WTC11 (cell line): ENCODE results near the gene CLCN6. TPM values are rescaled to one million over a fixed set of nuclear protein-coding genes. Genes with fewer than 3 reads are reported as not detected.

Experiments
- ATAC-seq: fragments of 200-7000 bp; cut with Tn5 transposase; 2 replicates; pipeline ENCODE4 v1.10.0; 2021; ENCODE audit warnings: mild to moderate bottlenecking, moderate library complexity
- CTCF ChIA-PET: fragments of 300-600 bp; sonication (Branson Sonifier 250); formaldehyde crosslinking; loops from one replicate; lab custom pipeline; 2021; ENCODE audit warnings: antibody characterized with exemption; lab: Charles Lee
- POLR2A ChIA-PET: fragments of 350-600 bp; sonication (Branson Sonifier 250); formaldehyde crosslinking; loops from one replicate; lab custom pipeline; 2021; ENCODE audit warnings: antibody characterized with exemption; lab: Charles Lee
- DNase-seq: peaks from one replicate; pipeline ENCODE4 v3.0.0; 2021; ENCODE audit warnings: low spot score
- H3K27ac Mint-ChIP-seq: 2 replicates; pipeline ENCODE4 v1.8.0; 2021; ENCODE audit warnings: mixed read lengths
- H3K27me3 Mint-ChIP-seq: 2 replicates; pipeline ENCODE4 v1.8.0; 2021; ENCODE audit warnings: low read depth, mild to moderate bottlenecking, moderate library complexity, mixed read lengths
- H3K36me3 Mint-ChIP-seq: 2 replicates; pipeline ENCODE4 v1.8.0; 2021; ENCODE audit warnings: mixed read lengths
- H3K4me1 Mint-ChIP-seq: 2 replicates; pipeline ENCODE4 v1.8.0; 2022; ENCODE audit warnings: mixed read lengths
- H3K4me3 Mint-ChIP-seq: 2 replicates; pipeline ENCODE4 v1.8.0; 2021; ENCODE audit warnings: mild to moderate bottlenecking, moderate library complexity, mixed read lengths
- H3K9me3 Mint-ChIP-seq: 2 replicates; pipeline ENCODE4 v1.8.0; 2021; ENCODE audit warnings: mixed read lengths
- AFF4 ChIP-seq: sonication (generic); formaldehyde crosslinking; IDR thresholded peaks from 2 replicates; pipeline ENCODE4 v1.8.1; 2023; ENCODE audit warnings: mild to moderate bottlenecking, missing genetic modification reagents, borderline replicate concordance
- ARID4B ChIP-seq: sonication (generic); formaldehyde crosslinking; IDR thresholded peaks from 2 replicates; pipeline ENCODE4 v1.8.0; 2023; ENCODE audit warnings: missing genetic modification reagents, mild to moderate bottlenecking, borderline replicate concordance
- CBFB ChIP-seq: sonication (generic); formaldehyde crosslinking; IDR thresholded peaks from 2 replicates; pipeline ENCODE4 v1.8.1; 2022; ENCODE audit warnings: mild to moderate bottlenecking, low read depth, missing genetic modification reagents
- CDX4 ChIP-seq: fragments of 250-450 bp; sonication (Bioruptor Pico); IDR thresholded peaks from 2 replicates; pipeline ENCODE4 v1.9.0; 2021; ENCODE audit warnings: moderate library complexity, mild to moderate bottlenecking, inconsistent platforms, borderline replicate concordance
- E2F5 ChIP-seq: sonication (generic); formaldehyde crosslinking; IDR thresholded peaks from 2 replicates; pipeline ENCODE4 v1.8.1; 2022; ENCODE audit warnings: mild to moderate bottlenecking, moderate library complexity, missing genetic modification reagents
- ERG ChIP-seq: fragments of 250-450 bp; sonication (Bioruptor Pico); IDR thresholded peaks from 2 replicates; pipeline ENCODE4 v1.8.0; 2021; ENCODE audit warnings: mild to moderate bottlenecking
- FOXP1 ChIP-seq: sonication (generic); formaldehyde crosslinking; IDR thresholded peaks from 2 replicates; pipeline ENCODE4 v1.8.0; 2022; ENCODE audit warnings: missing genetic modification reagents, mild to moderate bottlenecking, moderate library complexity, borderline replicate concordance
- GABPB1 ChIP-seq: sonication (generic); formaldehyde crosslinking; IDR thresholded peaks from 2 replicates; pipeline ENCODE4 v1.8.1; 2023; ENCODE audit warnings: mild to moderate bottlenecking, missing genetic modification reagents
- GTF2I ChIP-seq: fragments of 250-450 bp; sonication (Bioruptor Pico); conservative IDR thresholded peaks from 2 replicates; pipeline ENCODE4 v1.4.0; 2021; ENCODE audit warnings: mild to moderate bottlenecking
- IRF1 ChIP-seq: sonication (generic); formaldehyde crosslinking; IDR thresholded peaks from 2 replicates; pipeline ENCODE4 v1.8.0; 2023; ENCODE audit warnings: missing genetic modification reagents
- MXD4 ChIP-seq: fragments of 250-450 bp; sonication (Bioruptor Pico); IDR thresholded peaks from 2 replicates; pipeline ENCODE4 v1.8.0; 2021; ENCODE audit warnings: mild to moderate bottlenecking, moderate library complexity, borderline replicate concordance
- NR2C2 ChIP-seq: sonication (generic); formaldehyde crosslinking; IDR thresholded peaks from 2 replicates; pipeline ENCODE4 v1.8.0; 2022; ENCODE audit warnings: mild to moderate bottlenecking, missing genetic modification reagents
- OVOL2 ChIP-seq: fragments of 250-450 bp; sonication (Bioruptor Pico); IDR thresholded peaks from 2 replicates; pipeline ENCODE4 v1.9.0; 2021; ENCODE audit warnings: mild to moderate bottlenecking, borderline replicate concordance
- SP1 ChIP-seq: sonication (generic); formaldehyde crosslinking; conservative IDR thresholded peaks from 2 replicates; pipeline ENCODE4 v1.8.1; 2022; ENCODE audit warnings: missing genetic modification reagents
- ZNF423 ChIP-seq: fragments of 250-450 bp; sonication (Bioruptor Pico); IDR thresholded peaks from 2 replicates; pipeline ENCODE4 v2.1.2; 2022; ENCODE audit warnings: mild to moderate bottlenecking, moderate library complexity
- ZNF532 ChIP-seq: fragments of 250-450 bp; sonication (Bioruptor Pico); IDR thresholded peaks from 2 replicates; pipeline ENCODE4 v1.9.0; 2021; ENCODE audit warnings: mild to moderate bottlenecking, borderline replicate concordance
- ZNF671 ChIP-seq: fragments of 250-450 bp; sonication (Bioruptor Pico); IDR thresholded peaks from 2 replicates; pipeline ENCODE4 v1.8.0; 2021; ENCODE audit warnings: mild to moderate bottlenecking
- total RNA-seq: library from RNA; stranded (reverse); gene quantifications from 3 replicates; pipeline ENCODE4 v1.2.3, GENCODE V29; 2021

CLCN6 gene
- total RNA-seq, 1 experiment from 2014 or later = 22.3 TPM

DNA sequence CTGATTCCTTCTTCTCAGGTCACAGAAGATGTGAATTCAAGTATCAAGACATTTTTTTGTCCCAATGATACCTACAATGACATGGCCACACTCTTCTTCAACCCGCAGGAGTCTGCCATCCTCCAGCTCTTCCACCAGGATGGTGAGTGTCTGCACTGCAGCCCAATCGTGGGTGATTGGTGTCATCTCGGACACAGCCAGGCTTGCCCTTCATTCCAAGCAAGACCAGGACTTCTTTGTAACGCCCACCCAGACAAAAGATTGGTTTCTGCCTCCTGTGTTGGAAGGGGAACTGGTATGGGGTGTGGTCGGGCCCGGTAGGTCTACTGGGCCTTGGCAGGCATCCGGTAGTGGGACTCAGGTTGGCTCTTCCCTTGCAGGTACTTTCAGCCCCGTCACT is 27.5 kb downstream of the CLCN6 start:
- Mint-ChIP-seq H3K27me3 (no peaks in the 10 kb centered on the region), H3K27ac (no peak overlapping the region), H3K4me1 (no peaks in the 10 kb centered on the region), H3K36me3 (peaks cover 65% of the 10 kb centered on the region), H3K4me3 (no peak overlapping the region), H3K9me3 (no peaks in the 10 kb centered on the region)
- ChIA-PET POLR2A (no interaction called here), CTCF (no interaction called here)
- TF ChIP-seq FOXP1 (CRISPR knock-in tag) (no peak), ARID4B (CRISPR knock-in tag) (no peak), NR2C2 (CRISPR knock-in tag) (no peak), ZNF671 (no peak)
- no peak for DNase-seq
- no peak for ATAC-seq

DNA sequence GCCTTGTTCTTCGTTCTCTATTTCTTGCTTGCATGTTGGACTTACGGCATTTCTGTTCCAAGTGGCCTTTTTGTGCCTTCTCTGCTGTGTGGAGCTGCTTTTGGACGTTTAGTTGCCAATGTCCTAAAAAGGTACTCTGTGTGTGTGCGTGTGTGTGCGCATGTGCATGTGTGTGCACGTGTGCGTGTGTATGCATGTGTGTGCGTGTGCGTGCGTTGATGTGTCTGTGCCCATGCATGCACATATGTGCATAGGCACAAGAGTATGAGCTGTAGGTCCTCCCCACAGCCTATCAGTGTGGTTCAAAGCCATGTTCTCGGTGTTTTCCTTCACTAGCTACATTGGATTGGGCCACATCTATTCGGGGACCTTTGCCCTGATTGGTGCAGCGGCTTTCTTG is 27.9 kb downstream of the CLCN6 start:
- Mint-ChIP-seq H3K27me3 (no peaks in the 10 kb centered on the region), H3K4me3 (no peak overlapping the region), H3K36me3 (peaks cover 65% of the 10 kb centered on the region), H3K4me1 (no peaks in the 10 kb centered on the region), H3K27ac (peak overlapping the region; percentile 54; the same call in 1 of the 2 replicates), H3K9me3 (no peaks in the 10 kb centered on the region)
- TF ChIP-seq GABPB1 (CRISPR knock-in tag) = no peak
- no peak for TF ChIP-seq AFF4 (CRISPR knock-in tag)
- TF ChIP-seq ZNF423 (CRISPR knock-in tag) = no peak
- TF ChIP-seq ERG (CRISPR knock-in tag) = no peak
- no peak for TF ChIP-seq E2F5 (CRISPR knock-in tag)
- no peak for TF ChIP-seq CBFB (CRISPR knock-in tag)
- TF ChIP-seq GTF2I = no peak
- TF ChIP-seq SP1 = no peak
- TF ChIP-seq NR2C2 (CRISPR knock-in tag) = no peak
- no peak for TF ChIP-seq ZNF532
- no peak for TF ChIP-seq OVOL2 (CRISPR knock-in tag)
- TF ChIP-seq IRF1 (CRISPR knock-in tag) = no peak
- TF ChIP-seq CDX4 (CRISPR knock-in tag) = no peak
- TF ChIP-seq MXD4 (CRISPR knock-in tag) = no peak
- DNase-seq (no peak), ATAC-seq (no peak)
- ChIA-PET CTCF (no interaction called here), POLR2A (no interaction called here)
